Neutrophil (primary cell): ENCODE results near the gene KDM6A.
"Not testable (repeated sequence)": the region's sequence is repeated elsewhere in the genome, so short reads cannot be mapped to it uniquely, and the experiment has no call there.

Experiments used
- H3K27ac ChIP-seq: fragments of 200-600 bp; sonication (generic); 2 replicates; pipeline ENCODE4 v1.5.1; 2016; ENCODE audit warnings: mild to moderate bottlenecking, moderate library complexity
- H3K27me3 ChIP-seq: fragments of 200-600 bp; sonication (generic); 2 replicates; pipeline ENCODE4 v1.6.0; 2016; ENCODE audit warnings: mild to moderate bottlenecking
- H3K36me3 ChIP-seq: fragments of 200-600 bp; sonication (generic); 2 replicates; pipeline ENCODE4 v1.5.1; 2017
- H3K4me1 ChIP-seq, 2 experiments: fragments of 200-600 bp in 1 of 2; sonication (generic) in 1 of 2; 1 replicate in 1 of 2; 2 replicates in 1 of 2; pipeline versions ENCODE4 v1.5.1 to v1.6.1; 2013 to 2016; ENCODE audit warnings: low read depth in 1 of 2, low read length in 1 of 2, mild to moderate bottlenecking in 1 of 2, moderate library complexity in 1 of 2; ENCODE audit not compliant: control insufficient read depth in 1 of 2, insufficient read depth in 1 of 2
- H3K4me3 ChIP-seq, 2 experiments: fragments of 200-600 bp in 1 of 2; sonication (generic) in 1 of 2; 1 replicate in 1 of 2; 2 replicates in 1 of 2; pipeline ENCODE4 v1.5.1; 2013 to 2016; ENCODE audit warnings: low read depth in 1 of 2, low read length in 1 of 2, mild to moderate bottlenecking in 1 of 2, moderate library complexity in 1 of 2
- H3K9me3 ChIP-seq: fragments of 200-600 bp; sonication (generic); 2 replicates; pipeline ENCODE4 v1.5.1; 2016
- CTCF ChIP-seq: fragments of 200-600 bp; sonication (generic); IDR thresholded peaks from 2 replicates; pipeline ENCODE4 v1.5.1; 2016; ENCODE audit warnings: antibody characterized with exemption

KDM6A gene

GRCh38 chrX:45063319-45064095, 190.5 kb downstream of the KDM6A start:
- H3K4me1 ChIP-seq: peaks cover 0 to 2% of the 10 kb centered on the region in 2 experiments
- H3K36me3 ChIP-seq: peaks cover 26% of the 10 kb centered on the region
- no peak overlapping the region for H3K27ac ChIP-seq
- H3K27me3 ChIP-seq: no peaks in the 10 kb centered on the region
- no peak overlapping the region for H3K4me3 ChIP-seq
- no peaks in the 10 kb centered on the region for H3K9me3 ChIP-seq
- TF ChIP-seq CTCF: no peak

GRCh38 chrX:45068569-45068968, 195.6 kb downstream of the KDM6A start:
- Histone ChIP-seq H3K36me3 (peaks cover 19% of the 10 kb centered on the region), H3K4me1 (peaks cover 0 to 12% of the 10 kb centered on the region in 2 experiments), H3K9me3 (no peaks in the 10 kb centered on the region), H3K27ac (peak overlapping the region; percentile 57), H3K4me3 (no peak overlapping the region), H3K27me3 (no peaks in the 10 kb centered on the region)
- TF ChIP-seq CTCF: no peak

- H3K4me3 ChIP-seq: no peak overlapping the region
- peaks cover 0 to 12% of the 10 kb centered on the region in 2 experiments for H3K4me1 ChIP-seq
- no peaks in the 10 kb centered on the region for H3K9me3 ChIP-seq
- no peak for TF ChIP-seq CTCF
- H3K27ac ChIP-seq: peak overlapping the region; percentile 51
- H3K36me3 ChIP-seq: peaks cover 9% of the 10 kb centered on the region
- H3K27me3 ChIP-seq: no peaks in the 10 kb centered on the region
Observed at GRCh38 chrX:45070116-45071007, 197.4 kb downstream of the KDM6A start.

GRCh38 chrX:45073011-45073410, 200.0 kb downstream of the KDM6A start:
- not testable (repeated sequence) for H3K27me3 ChIP-seq, H3K9me3 ChIP-seq, H3K36me3 ChIP-seq, H3K4me3 ChIP-seq, H3K27ac ChIP-seq
- H3K4me1 ChIP-seq: peaks cover 0 to 12% of the 10 kb centered on the region in 2 experiments

- H3K27ac ChIP-seq: no peak overlapping the region
- H3K27me3 ChIP-seq: no peaks in the 10 kb centered on the region
- peaks cover 26% of the 10 kb centered on the region for H3K36me3 ChIP-seq
- H3K4me1 ChIP-seq: no peaks in the 10 kb centered on the region
- H3K4me3 ChIP-seq: no peak overlapping the region
- no peak for TF ChIP-seq CTCF
- H3K9me3 ChIP-seq: no peaks in the 10 kb centered on the region
Observed at GRCh38 chrX:45077748-45078424, 204.9 kb downstream of the KDM6A start.
